GM19351 (cell line): ENCODE results near the gene FIGNL2.
"Not testable (repeated sequence)": the region's sequence is repeated elsewhere in the genome, so short reads cannot be mapped to it uniquely, and the experiment has no call there.

ENCODE experiments used
- ATAC-seq: cut with Tn5 transposase; IDR thresholded peaks from one replicate; pipeline ENCODE4 v1.9.1; 2021; ENCODE audit warnings: mild to moderate bottlenecking, moderate library complexity; ENCODE audit not compliant: unreplicated experiment

FIGNL2 gene

GRCh38 chr12:51818566-51819300 is 29.8 kb downstream of the FIGNL2 start:
- ATAC-seq, result no peak

GRCh38 chr12:51818086-51818485 is 30.4 kb downstream of the FIGNL2 start:
- ATAC-seq, result no peak

- ATAC-seq, result no peak
Measured at GRCh38 chr12:51817027-51817953, 31.2 kb downstream of the FIGNL2 start.

GRCh38 chr12:51815571-51815970 is 32.9 kb downstream of the FIGNL2 start:
- ATAC-seq, result no peak

GRCh38 chr12:51814311-51815088 is 34.0 kb downstream of the FIGNL2 start:
- no peak for ATAC-seq

- ATAC-seq, result no peak
Measured at GRCh38 chr12:51813931-51814310, 34.6 kb downstream of the FIGNL2 start.

- ATAC-seq, result no peak
Measured at GRCh38 chr12:51812871-51813270, 35.6 kb downstream of the FIGNL2 start.

GRCh38 chr12:51811203-51812202 is 37.0 kb downstream of the FIGNL2 start:
- ATAC-seq, result no peak

- ATAC-seq, result no peak
Measured at GRCh38 chr12:51809193-51809592, 39.3 kb downstream of the FIGNL2 start.

GRCh38 chr12:51806896-51807295 is 41.6 kb downstream of the FIGNL2 start:
- ATAC-seq, result no peak

GRCh38 chr12:51801027-51801426 is 47.5 kb downstream of the FIGNL2 start:
- no peak for ATAC-seq

- ATAC-seq, result no peak
Measured at GRCh38 chr12:51798501-51798900, 50.0 kb downstream of the FIGNL2 start.

- not testable (repeated sequence) for ATAC-seq
Measured at GRCh38 chr12:51798051-51798450, 50.5 kb downstream of the FIGNL2 start.

GRCh38 chr12:51797301-51797700 is 51.2 kb downstream of the FIGNL2 start:
- ATAC-seq, result no peak

GRCh38 chr12:51793201-51793600 is 55.3 kb downstream of the FIGNL2 start:
- no peak for ATAC-seq

- ATAC-seq, result no peak
Measured at GRCh38 chr12:51792417-51792816, 56.1 kb downstream of the FIGNL2 start.

GRCh38 chr12:51788876-51789275 is 59.6 kb downstream of the FIGNL2 start:
- ATAC-seq, result peak; percentile 72

- no peak for ATAC-seq
Measured at GRCh38 chr12:51785906-51786305, 62.6 kb downstream of the FIGNL2 start.

GRCh38 chr12:51784688-51785087 is 63.8 kb downstream of the FIGNL2 start:
- no peak for ATAC-seq

- ATAC-seq, result no peak
Measured at GRCh38 chr12:51779876-51780275, 68.6 kb downstream of the FIGNL2 start.
